ENCODE data around the gene PXYLP1. TPM values are rescaled to one million over a fixed set of nuclear protein-coding genes. Genes with fewer than 3 reads are reported as not detected.

The PXYLP1 gene
- total and polyA plus RNA-seq, 9 of the 15 experiments (the other 6 are each of a cell fraction or from before 2014, with no cell fraction given), result 0.80 to 2.9 (median 1.3) TPM

- intact Hi-C loops (cut with micrococcal nuclease) (no loop called here), in situ Hi-C loops (cut with MboI) (no loop called here)
- no peak overlapping the region for H2AFZ ChIP-seq (ENCODE audit: low read depth, low read length)
- BruUV-seq (replicated peaks), result no TSS peak
- H3K27me3 ChIP-seq (ENCODE audit: control insufficient read depth in 2 of 2, insufficient read depth in 2 of 2, low read length in 2 of 2), result no peaks in the 10 kb centered on the region
- POLR2A ChIA-PET, result no interaction called here
- H3K9ac ChIP-seq (ENCODE audit: insufficient read depth in 1 of 2, low read depth in 2 of 2, low read length in 2 of 2), result no peak overlapping the region
- CTCF ChIA-PET (ENCODE audit: low intra/inter-chr PET ratio), result no interaction called here
- WGBS (ENCODE audit: insufficient coverage, low coverage, missing lambda C conversion rate), result 25% methylated on average over 3 of the region's 3 CpGs
- no peaks in the 10 kb centered on the region for H3K79me2 ChIP-seq (ENCODE audit: control insufficient read depth, insufficient read depth, low read length)
- no peak overlapping the region for H3K4me3 ChIP-seq
- peaks cover 7 to 19% of the 10 kb centered on the region in 2 experiments; a peak in 4 of 5 replicates for H3K4me1 ChIP-seq (replicated peaks in 1 of 2; ENCODE audit: control insufficient read depth in 2 of 2, insufficient read depth in 2 of 2, low read length in 2 of 2)
- no peaks in the 10 kb centered on the region for H4K20me1 ChIP-seq (replicated peaks; ENCODE audit: control insufficient read depth, insufficient read depth, low read length)
- H3K27ac ChIP-seq (ENCODE audit: extremely low read depth, low read depth, low read length), result no peak overlapping the region
- no peaks in the 10 kb centered on the region for H3K9me3 ChIP-seq (replicated peaks; ENCODE audit: control insufficient read depth, insufficient read depth, low read depth, low read length)
- FAIRE-seq, result no peak
- no peaks in the 10 kb centered on the region for H3K36me3 ChIP-seq (ENCODE audit: control insufficient read depth, insufficient read depth, low read length)
- H3K9me1 ChIP-seq (ENCODE audit: control insufficient read depth, insufficient read depth, low read length), result no peaks in the 10 kb centered on the region
- no peak for DNase-seq (ENCODE audit: extremely low read depth in 1 of 4, low spot score in 3 of 4)
- no peak for ATAC-seq
- no peak overlapping the region for H3K4me2 ChIP-seq (ENCODE audit: insufficient read depth, low read length)
- TF ChIP-seq ZNF140 (CRISPR knock-in tag; IDR thresholded peaks at IDR 0.05), result no peak
- TF ChIP-seq MXD1 (CRISPR knock-in tag; IDR thresholded peaks at IDR 0.05; ENCODE audit: borderline replicate concordance, poor library complexity, severe bottlenecking), result no peak
- no peak for TF ChIP-seq HMGXB4 (CRISPR knock-in tag; IDR thresholded peaks at IDR 0.05)
- TF ChIP-seq ATF2 (CRISPR knock-in tag; IDR thresholded peaks at IDR 0.05), result no peak
- no peak for TF ChIP-seq SRSF9 (IDR thresholded peaks at IDR 0.05; ENCODE audit: borderline replicate concordance, low read depth, low read length)
- TF ChIP-seq CBX3 (IDR thresholded peaks at IDR 0.05; ENCODE audit: borderline replicate concordance in 1 of 2, low read length in 2 of 2), result no peak
- TF ChIP-seq SLC30A9 (CRISPR knock-in tag; IDR thresholded peaks at IDR 0.05), result no peak
- no peak for TF ChIP-seq OTX1 (CRISPR knock-in tag; IDR thresholded peaks at IDR 0.05)
- no peak for TF ChIP-seq HDAC6 (IDR thresholded peaks at IDR 0.05; ENCODE audit: low read depth, low read length)
- TF ChIP-seq ZNF609 (CRISPR knock-in tag; IDR thresholded peaks at IDR 0.05; ENCODE audit: borderline replicate concordance), result no peak
- no peak for TF ChIP-seq ZBTB43 (CRISPR knock-in tag; IDR thresholded peaks at IDR 0.05)
- no peak for TF ChIP-seq ZSCAN29 (IDR thresholded peaks at IDR 0.05)
Measured at GRCh38 chr3:141294301-141294700, 62.7 kb downstream of the PXYLP1 start.

All from K562 (cell line).